ENCODE measurements around the gene GPR161. TPM values are rescaled to one million over a fixed set of nuclear protein-coding genes. Genes with fewer than 3 reads are reported as not detected.
"Not testable (repeated sequence)": the region's sequence is repeated elsewhere in the genome, so short reads cannot be mapped to it uniquely, and the experiment has no call there.

The GPR161 gene
- total RNA-seq, 4 donors from 2014 or later: 17.4 to 36.9 (median 20.1) TPM

DNA sequence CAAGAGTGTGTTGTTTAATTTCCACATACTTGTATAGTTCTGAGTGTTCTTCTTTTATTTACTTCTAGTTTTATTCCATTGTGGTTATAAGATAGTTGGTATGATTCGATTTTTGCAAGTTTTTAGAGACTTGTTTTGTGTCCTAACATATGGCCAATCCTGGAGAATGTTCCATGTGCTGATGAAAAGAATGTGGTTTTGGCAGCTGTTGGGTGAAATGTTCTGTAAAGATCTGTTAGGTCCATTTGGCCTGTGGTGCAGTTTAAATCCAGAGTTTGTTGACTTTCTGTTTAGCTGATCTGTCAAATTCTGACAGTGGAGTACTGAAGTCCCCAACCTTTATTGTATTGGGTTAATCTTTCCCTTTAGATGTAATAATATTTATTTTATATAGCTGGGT is 22.5 kb upstream of the GPR161 start:
- H3K9me3 ChIP-seq: peaks cover 3 to 24% (median 3%) of the 10 kb centered on the region in 3 donors
- 35% methylated on average over 1 of the region's 1 CpG; no CpG with 5 or more reads in 1 of the 2 donors for WGBS, 2 donors (ENCODE audit: low coverage in 1 of 2)
- H3K27ac ChIP-seq: no peak overlapping the region
- no peak overlapping the region for H3K4me3 ChIP-seq
- no peaks in the 10 kb centered on the region for H3K27me3 ChIP-seq
- ATAC-seq: no peak
- no peaks in the 10 kb centered on the region for H3K4me1 ChIP-seq
- H3K36me3 ChIP-seq: no peaks in the 10 kb centered on the region
- TF ChIP-seq, protein P1, sequence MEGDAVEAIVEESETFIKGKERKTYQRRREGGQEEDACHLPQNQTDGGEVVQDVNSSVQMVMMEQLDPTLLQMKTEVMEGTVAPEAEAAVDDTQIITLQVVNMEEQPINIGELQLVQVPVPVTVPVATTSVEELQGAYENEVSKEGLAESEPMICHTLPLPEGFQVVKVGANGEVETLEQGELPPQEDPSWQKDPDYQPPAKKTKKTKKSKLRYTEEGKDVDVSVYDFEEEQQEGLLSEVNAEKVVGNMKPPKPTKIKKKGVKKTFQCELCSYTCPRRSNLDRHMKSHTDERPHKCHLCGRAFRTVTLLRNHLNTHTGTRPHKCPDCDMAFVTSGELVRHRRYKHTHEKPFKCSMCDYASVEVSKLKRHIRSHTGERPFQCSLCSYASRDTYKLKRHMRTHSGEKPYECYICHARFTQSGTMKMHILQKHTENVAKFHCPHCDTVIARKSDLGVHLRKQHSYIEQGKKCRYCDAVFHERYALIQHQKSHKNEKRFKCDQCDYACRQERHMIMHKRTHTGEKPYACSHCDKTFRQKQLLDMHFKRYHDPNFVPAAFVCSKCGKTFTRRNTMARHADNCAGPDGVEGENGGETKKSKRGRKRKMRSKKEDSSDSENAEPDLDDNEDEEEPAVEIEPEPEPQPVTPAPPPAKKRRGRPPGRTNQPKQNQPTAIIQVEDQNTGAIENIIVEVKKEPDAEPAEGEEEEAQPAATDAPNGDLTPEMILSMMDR (IDR thresholded peaks at IDR 0.05): no peak
- no peak for TF ChIP-seq POLR2A (IDR thresholded peaks at IDR 0.05)

DNA sequence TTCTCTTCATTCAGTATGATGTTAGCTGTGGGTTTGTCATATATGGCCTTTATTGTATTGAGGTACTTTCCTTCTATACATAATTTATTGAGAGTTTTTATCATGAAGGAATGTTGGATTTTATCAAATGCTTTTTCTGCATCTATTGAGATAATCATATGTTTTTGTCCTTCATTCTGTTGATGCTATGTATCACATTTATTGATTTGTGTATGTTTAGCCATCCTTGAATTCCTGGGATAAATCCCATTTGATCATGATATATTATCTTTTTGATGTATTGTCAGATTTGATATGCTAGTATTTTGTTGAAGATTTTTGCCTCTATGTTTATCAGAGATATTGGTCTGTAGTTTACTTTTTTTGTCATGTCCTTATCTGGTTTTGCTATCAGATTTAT is 20.9 kb upstream of the GPR161 start:
- no peaks in the 10 kb centered on the region for H3K36me3 ChIP-seq
- no peak overlapping the region for H3K4me3 ChIP-seq
- no peak for ATAC-seq
- peaks cover 3 to 24% (median 3%) of the 10 kb centered on the region in 3 donors for H3K9me3 ChIP-seq
- no peaks in the 10 kb centered on the region for H3K4me1 ChIP-seq
- TF ChIP-seq POLR2A (IDR thresholded peaks at IDR 0.05): no peak
- TF ChIP-seq EP300 (IDR thresholded peaks at IDR 0.05): no peak
- TF ChIP-seq, protein P1 (IDR thresholded peaks at IDR 0.05): no peak
- no peak for TF ChIP-seq POLR2AphosphoS5 (IDR thresholded peaks at IDR 0.05)
- no peak overlapping the region for H3K27ac ChIP-seq
- no peaks in the 10 kb centered on the region for H3K27me3 ChIP-seq

DNA sequence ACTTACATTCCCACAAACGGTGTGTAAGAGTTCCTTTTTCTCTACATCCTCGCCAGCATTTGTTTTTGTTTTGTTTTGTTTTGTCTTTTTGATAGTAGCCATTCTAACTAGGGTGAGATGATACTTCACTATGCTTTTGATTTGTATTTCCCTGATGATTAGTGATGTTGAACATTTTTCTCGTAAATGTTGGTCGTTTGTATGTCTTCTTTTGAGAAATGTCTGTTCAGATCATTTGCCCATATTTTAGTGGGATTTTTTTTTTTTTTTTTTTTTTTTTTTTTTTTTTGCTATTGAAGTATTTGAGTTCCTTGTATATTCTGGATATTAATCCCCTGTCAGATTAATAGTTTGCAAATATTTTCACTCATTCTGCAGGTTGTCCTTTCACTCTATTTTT is 19.2 kb upstream of the GPR161 start:
- Histone ChIP-seq H3K27ac (no peak overlapping the region), H3K27me3 (no peaks in the 10 kb centered on the region), H3K36me3 (no peaks in the 10 kb centered on the region), H3K4me3 (no peak overlapping the region), H3K9me3 (peaks cover 3 to 24% (median 3%) of the 10 kb centered on the region in 3 donors), H3K4me1 (no peaks in the 10 kb centered on the region)
- TF ChIP-seq POLR2A (IDR thresholded peaks at IDR 0.05) (no peak), POLR2AphosphoS5 (IDR thresholded peaks at IDR 0.05) (no peak), EP300 (IDR thresholded peaks at IDR 0.05) (no peak)
- WGBS, 2 donors (ENCODE audit: low coverage in 1 of 2): 90 to 92% methylated on average over 4 of the region's 4 CpGs
- no peak for ATAC-seq

DNA sequence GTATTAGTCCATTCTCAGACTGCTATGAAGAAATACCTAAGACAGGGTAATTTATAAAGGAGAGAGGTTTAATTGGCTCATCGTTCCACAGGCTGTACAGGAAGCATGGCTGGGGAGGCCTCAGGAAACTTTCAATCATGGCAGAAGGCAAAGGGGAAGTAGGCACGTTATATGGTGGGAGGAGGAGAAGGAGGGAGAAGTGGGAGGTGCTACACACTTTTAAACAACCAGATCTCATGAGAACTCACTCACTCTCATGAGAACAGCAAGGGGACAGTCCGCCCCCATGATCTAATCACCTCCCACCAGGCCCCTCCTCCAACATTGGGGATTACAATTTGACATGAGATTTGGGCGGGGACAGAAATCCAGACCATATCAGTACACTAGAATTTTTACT is 18.0 kb upstream of the GPR161 start:
- not testable (repeated sequence) for H3K27ac ChIP-seq, ATAC-seq, H3K4me1 ChIP-seq, H3K4me3 ChIP-seq, H3K27me3 ChIP-seq, H3K36me3 ChIP-seq
- H3K9me3 ChIP-seq: peaks cover 0 to 13% (median 3%) of the 10 kb centered on the region in 3 donors
- 69 to 73% methylated on average over 3 to 4 of the region's 4 CpGs for WGBS, 2 donors (ENCODE audit: low coverage in 1 of 2)

DNA sequence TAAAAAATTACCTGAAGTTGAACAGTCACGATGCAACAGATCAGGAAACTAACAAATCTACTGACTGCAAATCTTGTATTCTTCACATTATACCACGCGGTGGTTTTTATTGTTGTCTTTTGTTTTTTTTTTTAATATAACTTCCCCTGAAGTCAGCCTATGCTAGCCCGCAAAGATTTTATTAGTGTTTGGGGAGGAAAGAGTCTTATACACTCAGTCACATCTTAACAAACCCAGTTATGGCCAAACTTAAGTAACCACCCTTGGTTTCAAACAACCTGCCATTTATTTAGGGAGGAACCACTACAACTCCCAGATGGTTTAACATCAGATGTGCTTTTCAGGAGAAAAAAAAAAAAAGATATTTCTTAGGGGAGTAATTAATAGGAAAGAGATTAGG is 15.2 kb upstream of the GPR161 start:
- Histone ChIP-seq H3K4me3 (no peak overlapping the region), H3K4me1 (peaks cover 0 to 5% (median 0%) of the 10 kb centered on the region in 3 donors), H3K36me3 (no peaks in the 10 kb centered on the region), H3K27me3 (no peaks in the 10 kb centered on the region), H3K9me3 (no peaks in the 10 kb centered on the region), H3K27ac (no peak overlapping the region)
- TF ChIP-seq, protein P1 (IDR thresholded peaks at IDR 0.05): no peak
- TF ChIP-seq EP300 (IDR thresholded peaks at IDR 0.05) (no peak), POLR2A (IDR thresholded peaks at IDR 0.05) (no peak), POLR2AphosphoS5 (IDR thresholded peaks at IDR 0.05) (no peak)
- WGBS, 2 donors (ENCODE audit: low coverage in 1 of 2): 93 to 97% methylated on average over 4 of the region's 4 CpGs
- ATAC-seq: no peak

DNA sequence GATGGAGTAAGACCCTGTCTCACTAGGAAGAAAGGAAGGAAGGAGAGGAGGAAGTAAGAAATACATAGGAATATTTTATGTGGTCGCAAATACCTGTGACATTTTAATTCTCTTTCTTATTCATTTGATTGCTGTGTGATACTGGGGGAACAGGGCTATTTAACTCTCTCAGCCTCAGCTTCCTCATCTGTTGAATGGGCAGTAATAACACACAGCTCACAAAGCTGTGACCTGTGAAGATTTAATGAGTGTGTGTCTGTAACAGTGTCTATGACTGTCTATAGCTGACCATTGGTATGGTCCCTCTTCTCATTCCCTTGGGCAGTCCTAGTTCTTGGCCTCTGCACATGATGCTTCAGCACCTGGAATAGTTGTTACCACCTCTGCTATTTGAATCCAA is 13.6 kb upstream of the GPR161 start:
- Histone ChIP-seq H3K4me3 (no peak overlapping the region), H3K36me3 (no peaks in the 10 kb centered on the region), H3K27me3 (no peaks in the 10 kb centered on the region), H3K4me1 (peaks cover 0 to 10% (median 0%) of the 10 kb centered on the region in 3 donors), H3K9me3 (no peaks in the 10 kb centered on the region), H3K27ac (no peak overlapping the region)
- WGBS, 2 donors (ENCODE audit: low coverage in 1 of 2): 100% methylated on average over 1 of the region's 1 CpG
- ATAC-seq: no peak
- TF ChIP-seq, protein P1 (IDR thresholded peaks at IDR 0.05): no peak
- TF ChIP-seq POLR2A (IDR thresholded peaks at IDR 0.05) (no peak), POLR2AphosphoS5 (IDR thresholded peaks at IDR 0.05) (no peak), EP300 (IDR thresholded peaks at IDR 0.05) (no peak)

All from gastroesophageal sphincter (tissue), 4 donors.